Measurements from ENCODE around the gene ARHGEF10L.

GRCh38 chr1:17741052-17741451 lies 201.6 kb downstream of the ARHGEF10L start:
- TF ChIP-seq, protein P1, sequence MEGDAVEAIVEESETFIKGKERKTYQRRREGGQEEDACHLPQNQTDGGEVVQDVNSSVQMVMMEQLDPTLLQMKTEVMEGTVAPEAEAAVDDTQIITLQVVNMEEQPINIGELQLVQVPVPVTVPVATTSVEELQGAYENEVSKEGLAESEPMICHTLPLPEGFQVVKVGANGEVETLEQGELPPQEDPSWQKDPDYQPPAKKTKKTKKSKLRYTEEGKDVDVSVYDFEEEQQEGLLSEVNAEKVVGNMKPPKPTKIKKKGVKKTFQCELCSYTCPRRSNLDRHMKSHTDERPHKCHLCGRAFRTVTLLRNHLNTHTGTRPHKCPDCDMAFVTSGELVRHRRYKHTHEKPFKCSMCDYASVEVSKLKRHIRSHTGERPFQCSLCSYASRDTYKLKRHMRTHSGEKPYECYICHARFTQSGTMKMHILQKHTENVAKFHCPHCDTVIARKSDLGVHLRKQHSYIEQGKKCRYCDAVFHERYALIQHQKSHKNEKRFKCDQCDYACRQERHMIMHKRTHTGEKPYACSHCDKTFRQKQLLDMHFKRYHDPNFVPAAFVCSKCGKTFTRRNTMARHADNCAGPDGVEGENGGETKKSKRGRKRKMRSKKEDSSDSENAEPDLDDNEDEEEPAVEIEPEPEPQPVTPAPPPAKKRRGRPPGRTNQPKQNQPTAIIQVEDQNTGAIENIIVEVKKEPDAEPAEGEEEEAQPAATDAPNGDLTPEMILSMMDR (conservative IDR thresholded peaks at IDR 0.05; ENCODE audit: low read depth, low read length) = no peak
- TF ChIP-seq EZH2phosphoT487 (IDR thresholded peaks at IDR 0.05; ENCODE audit: borderline replicate concordance, low read length) = no peak

Measured in PC-3 (cell line).